AG04449 (cell line): Measurements from ENCODE around the gene LIPM.

ENCODE experiments used
- CTCF ChIA-PET: fragments of 350-600 bp; formaldehyde crosslinking; extraction: SDS; loops from one replicate; lab custom pipeline; 2021; ENCODE audit warnings: antibody characterized with exemption; lab: Yijun Ruan, JAX
- POLR2A ChIA-PET: fragments of 400-600, 350-600 bp; formaldehyde crosslinking; extraction: SDS; loops from one replicate; lab custom pipeline; 2020; ENCODE audit warnings: antibody characterized with exemption, inconsistent platforms; lab: Yijun Ruan, JAX
- DNase-seq: peaks from one replicate; pipeline ENCODE4 v3.0.0-alpha.2; 2010; ENCODE audit warnings: low read depth, low spot score
- H3K4me3 ChIP-seq: 2 replicates; pipeline ENCODE4 v1.5.1; 2011; ENCODE audit warnings: low read depth, mild to moderate bottlenecking, control low read depth, low read length
- TF ChIP-seq, protein P1 (sequence below): IDR thresholded peaks from one replicate; pipeline ENCODE4 v1.5.1; 2011; ENCODE audit warnings: mild to moderate bottlenecking, moderate library complexity, low read length, control low read depth, inconsistent platforms; ENCODE audit not compliant: insufficient read depth; ENCODE audit errors: missing control alignments

The LIPM gene

GRCh38 chr10:88762906-88763305, 39.6 kb upstream of the LIPM start:
- CTCF ChIA-PET = interaction anchor here (2.1 kb wide), 1 partner anchor 76 kb away, joined by 6 read pairs; no protein-coding TSS in a partner anchor
- no peak overlapping the region for H3K4me3 ChIP-seq
- DNase-seq = no peak
- TF ChIP-seq, protein P1, sequence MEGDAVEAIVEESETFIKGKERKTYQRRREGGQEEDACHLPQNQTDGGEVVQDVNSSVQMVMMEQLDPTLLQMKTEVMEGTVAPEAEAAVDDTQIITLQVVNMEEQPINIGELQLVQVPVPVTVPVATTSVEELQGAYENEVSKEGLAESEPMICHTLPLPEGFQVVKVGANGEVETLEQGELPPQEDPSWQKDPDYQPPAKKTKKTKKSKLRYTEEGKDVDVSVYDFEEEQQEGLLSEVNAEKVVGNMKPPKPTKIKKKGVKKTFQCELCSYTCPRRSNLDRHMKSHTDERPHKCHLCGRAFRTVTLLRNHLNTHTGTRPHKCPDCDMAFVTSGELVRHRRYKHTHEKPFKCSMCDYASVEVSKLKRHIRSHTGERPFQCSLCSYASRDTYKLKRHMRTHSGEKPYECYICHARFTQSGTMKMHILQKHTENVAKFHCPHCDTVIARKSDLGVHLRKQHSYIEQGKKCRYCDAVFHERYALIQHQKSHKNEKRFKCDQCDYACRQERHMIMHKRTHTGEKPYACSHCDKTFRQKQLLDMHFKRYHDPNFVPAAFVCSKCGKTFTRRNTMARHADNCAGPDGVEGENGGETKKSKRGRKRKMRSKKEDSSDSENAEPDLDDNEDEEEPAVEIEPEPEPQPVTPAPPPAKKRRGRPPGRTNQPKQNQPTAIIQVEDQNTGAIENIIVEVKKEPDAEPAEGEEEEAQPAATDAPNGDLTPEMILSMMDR = no peak
- POLR2A ChIA-PET = no interaction called here

DNA sequence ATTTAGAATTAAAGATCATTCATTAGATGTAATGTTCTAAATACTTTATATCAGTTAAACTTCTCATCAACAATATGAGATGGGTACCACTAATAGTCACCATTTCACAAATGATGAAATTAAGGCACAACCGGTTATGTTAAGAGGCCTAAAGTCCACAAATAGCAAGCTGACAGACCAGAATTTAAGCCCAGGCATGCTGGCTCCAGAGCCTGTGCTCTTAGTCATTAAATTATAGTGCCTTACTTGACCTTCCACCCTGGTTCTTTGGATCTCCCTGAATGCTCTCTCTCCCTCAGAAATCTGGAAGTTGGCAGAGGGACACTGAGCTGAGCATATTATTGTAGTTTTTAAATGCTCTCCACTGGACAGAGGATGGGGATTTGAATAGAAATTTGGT, 39.1 kb upstream of the LIPM start:
- TF ChIP-seq, protein P1 = no peak

DNA sequence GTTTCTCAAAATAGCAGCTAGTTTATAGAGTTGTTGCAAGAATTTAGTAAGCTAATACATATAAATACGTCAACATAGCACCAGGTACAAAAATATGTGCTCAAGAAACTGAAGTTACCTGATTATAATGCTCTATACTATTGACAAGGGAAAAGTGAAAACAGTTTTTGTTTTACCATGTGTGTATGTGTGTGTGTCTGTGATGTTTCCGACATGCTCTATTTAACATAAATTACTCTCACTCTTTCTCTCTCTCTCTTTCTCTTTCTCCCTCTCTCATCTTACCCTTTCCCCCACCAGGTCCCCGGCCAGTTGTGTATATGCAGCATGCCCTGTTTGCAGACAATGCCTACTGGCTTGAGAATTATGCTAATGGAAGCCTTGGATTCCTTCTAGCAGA, 38.4 kb upstream of the LIPM start:
- CTCF ChIA-PET = interaction anchor here (1.0 to 2.4 kb wide), 5 partner anchors 9 to 77 kb away, joined by 3 to 6 read pairs (median 5); no protein-coding TSS in a partner anchor
- DNase-seq = no peak
- no peak overlapping the region for H3K4me3 ChIP-seq
- TF ChIP-seq, protein P1 = no peak
- POLR2A ChIA-PET = no interaction called here

More for the DNA sequence above, 39.1 kb upstream of the LIPM start:
- ChIA-PET CTCF (interaction anchor here (0.6 to 2.1 kb wide), 4 partner anchors 10 to 76 kb away, joined by 3 to 6 read pairs (median 4); no protein-coding TSS in a partner anchor), POLR2A (no interaction called here)
- no peak overlapping the region for H3K4me3 ChIP-seq
- DNase-seq = no peak

DNA sequence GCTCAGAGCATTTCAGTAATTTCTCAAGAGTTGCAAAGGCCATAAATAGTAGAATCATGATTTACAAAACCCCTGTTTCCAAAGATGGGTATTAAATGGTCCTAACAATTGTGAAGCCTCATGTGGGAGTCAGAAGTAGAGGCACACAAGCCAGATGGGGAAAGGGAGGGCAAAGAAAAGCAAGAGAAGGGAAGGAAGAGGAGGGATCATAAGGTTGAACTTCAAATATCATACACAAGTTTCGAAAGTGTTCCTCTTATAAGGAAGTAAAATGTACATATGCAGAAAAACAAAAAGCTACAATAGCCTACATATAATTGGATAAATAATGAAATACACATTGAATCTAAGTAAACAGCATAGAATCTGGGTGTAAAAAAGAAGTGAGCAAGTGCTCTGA, 36.7 kb upstream of the LIPM start:
- no peak overlapping the region for H3K4me3 ChIP-seq
- ChIA-PET CTCF (interaction anchor here (2.4 kb wide), 1 partner anchor 72 kb away, joined by 5 read pairs; no protein-coding TSS in a partner anchor), POLR2A (no interaction called here)
- TF ChIP-seq, protein P1 = no peak
- DNase-seq = no peak

- H3K4me3 ChIP-seq = no peak overlapping the region
- ChIA-PET POLR2A (no interaction called here), CTCF (interaction anchor here (1.1 to 1.5 kb wide), 3 partner anchors 8 to 187 kb away, joined by 3 to 5 read pairs (median 4); partner anchors contain the start of gene RNLS)
- TF ChIP-seq, protein P1 = no peak
- DNase-seq = no peak
Measured at GRCh38 chr10:88769384-88769783, 33.1 kb upstream of the LIPM start.

GRCh38 chr10:88781206-88781605, 21.3 kb upstream of the LIPM start:
- no peak overlapping the region for H3K4me3 ChIP-seq
- no peak for DNase-seq
- POLR2A ChIA-PET = interaction anchor here (0.5 kb wide), 1 partner anchor 82 kb away, joined by 3 read pairs; no protein-coding TSS in a partner anchor
- TF ChIP-seq, protein P1 = no peak
- CTCF ChIA-PET = interaction anchor here (1.4 kb wide), 1 partner anchor 94 kb away, joined by 3 read pairs; no protein-coding TSS in a partner anchor
